Neuron (in vitro differentiated cells): ENCODE results near the gene HTR2B.
"Not testable (repeated sequence)": the region's sequence is repeated elsewhere in the genome, so short reads cannot be mapped to it uniquely, and the experiment has no call there.

Source experiments
- H2AFZ ChIP-seq: one replicate; pipeline ENCODE4 v1.6.1; 2013; ENCODE audit warnings: low read depth, mild to moderate bottlenecking, inconsistent platforms, low read length, moderate library complexity
- H3K27me3 ChIP-seq: one replicate; pipeline ENCODE4 v1.6.1; 2013; ENCODE audit warnings: low read length; ENCODE audit not compliant: insufficient read depth
- H3K36me3 ChIP-seq: one replicate; pipeline ENCODE4 v1.6.1; 2013; ENCODE audit warnings: low read length; ENCODE audit not compliant: insufficient read depth
- H3K4me1 ChIP-seq: one replicate; pipeline ENCODE4 v1.6.1; 2013; ENCODE audit warnings: low read length; ENCODE audit not compliant: insufficient read depth
- H3K4me3 ChIP-seq: 2 replicates; pipeline ENCODE4 v1.5.1; 2013; ENCODE audit warnings: mild to moderate bottlenecking, low read length, moderate library complexity
- H3K9me3 ChIP-seq: one replicate; pipeline ENCODE4 v1.6.1; 2013; ENCODE audit warnings: low read length

HTR2B gene

GRCh38 chr2:231100321-231100720 is 24.5 kb downstream of the HTR2B start:
- H3K27me3 ChIP-seq: not testable (repeated sequence)
- H3K36me3 ChIP-seq: peaks cover 18% of the 10 kb centered on the region

GRCh38 chr2:231099918-231100317 is 24.9 kb downstream of the HTR2B start:
- Histone ChIP-seq H2AFZ (no peak overlapping the region), H3K4me3 (no peak overlapping the region), H3K9me3 (peaks cover 9% of the 10 kb centered on the region), H3K27me3 (no peaks in the 10 kb centered on the region), H3K4me1 (peaks cover 4% of the 10 kb centered on the region), H3K36me3 (peaks cover 20% of the 10 kb centered on the region)

More at GRCh38 chr2:231100321-231100720, 24.5 kb downstream of the HTR2B start:
- not testable (repeated sequence) for H3K9me3 ChIP-seq, H3K4me3 ChIP-seq, H3K4me1 ChIP-seq, H2AFZ ChIP-seq

- Histone ChIP-seq H3K9me3 (peaks cover 9% of the 10 kb centered on the region), H3K36me3 (peaks cover 47% of the 10 kb centered on the region)
These were observed 30.0 kb downstream of the HTR2B start for GRCh38 chr2:231094736-231095346.

GRCh38 chr2:231093933-231094332 is 30.9 kb downstream of the HTR2B start:
- Histone ChIP-seq H3K27me3 (no peaks in the 10 kb centered on the region), H3K4me3 (no peak overlapping the region), H3K4me1 (peaks cover 4% of the 10 kb centered on the region), H2AFZ (no peak overlapping the region), H3K9me3 (peaks cover under 1% of the 10 kb centered on the region), H3K36me3 (peaks cover 45% of the 10 kb centered on the region)

More at GRCh38 chr2:231094736-231095346, 30.0 kb downstream of the HTR2B start:
- Histone ChIP-seq H3K27me3 (no peaks in the 10 kb centered on the region), H3K4me1 (peaks cover 4% of the 10 kb centered on the region), H2AFZ (no peak overlapping the region), H3K4me3 (no peak overlapping the region)

GRCh38 chr2:231088754-231089153 is 36.1 kb downstream of the HTR2B start:
- no peaks in the 10 kb centered on the region for H3K27me3 ChIP-seq
- no peaks in the 10 kb centered on the region for H3K4me1 ChIP-seq
- H2AFZ ChIP-seq: no peak overlapping the region
- no peaks in the 10 kb centered on the region for H3K9me3 ChIP-seq
- H3K36me3 ChIP-seq: peaks cover 79% of the 10 kb centered on the region
- no peak overlapping the region for H3K4me3 ChIP-seq

- H3K4me3 ChIP-seq: no peak overlapping the region
- no peaks in the 10 kb centered on the region for H3K9me3 ChIP-seq
- H3K4me1 ChIP-seq: no peaks in the 10 kb centered on the region
- no peak overlapping the region for H2AFZ ChIP-seq
- H3K27me3 ChIP-seq: no peaks in the 10 kb centered on the region
- H3K36me3 ChIP-seq: peaks cover 89% of the 10 kb centered on the region
These were observed 40.3 kb downstream of the HTR2B start for GRCh38 chr2:231084565-231084964.

GRCh38 chr2:231069379-231070054 is 55.3 kb downstream of the HTR2B start:
- Histone ChIP-seq H3K4me1 (no peaks in the 10 kb centered on the region), H3K9me3 (no peaks in the 10 kb centered on the region), H3K27me3 (no peaks in the 10 kb centered on the region), H3K36me3 (peaks cover 71% of the 10 kb centered on the region), H3K4me3 (no peak overlapping the region), H2AFZ (no peak overlapping the region)

GRCh38 chr2:231068525-231069222 is 56.2 kb downstream of the HTR2B start:
- Histone ChIP-seq H3K36me3 (peaks cover 75% of the 10 kb centered on the region), H3K4me3 (no peak overlapping the region), H2AFZ (no peak overlapping the region), H3K27me3 (no peaks in the 10 kb centered on the region), H3K4me1 (no peaks in the 10 kb centered on the region), H3K9me3 (no peaks in the 10 kb centered on the region)

- not testable (repeated sequence) for H3K27me3 ChIP-seq, H2AFZ ChIP-seq, H3K4me1 ChIP-seq, H3K4me3 ChIP-seq, H3K9me3 ChIP-seq
- peaks cover 78% of the 10 kb centered on the region for H3K36me3 ChIP-seq
These were observed 57.3 kb downstream of the HTR2B start for GRCh38 chr2:231067531-231067930.

GRCh38 chr2:231065966-231066365 is 58.9 kb downstream of the HTR2B start:
- no peak overlapping the region for H3K4me3 ChIP-seq
- no peaks in the 10 kb centered on the region for H3K9me3 ChIP-seq
- no peaks in the 10 kb centered on the region for H3K27me3 ChIP-seq
- no peaks in the 10 kb centered on the region for H3K4me1 ChIP-seq
- H3K36me3 ChIP-seq: peaks cover 83% of the 10 kb centered on the region
- H2AFZ ChIP-seq: no peak overlapping the region

GRCh38 chr2:231063347-231063746 is 61.5 kb downstream of the HTR2B start:
- Histone ChIP-seq H3K27me3 (no peaks in the 10 kb centered on the region), H3K4me1 (peaks cover 13% of the 10 kb centered on the region), H3K36me3 (peaks cover 66% of the 10 kb centered on the region), H2AFZ (no peak overlapping the region), H3K4me3 (no peak overlapping the region), H3K9me3 (no peaks in the 10 kb centered on the region)

GRCh38 chr2:231062776-231063175 is 62.1 kb downstream of the HTR2B start:
- Histone ChIP-seq H3K36me3 (peaks cover 60% of the 10 kb centered on the region), H3K27me3 (no peaks in the 10 kb centered on the region), H3K4me3 (no peak overlapping the region), H2AFZ (no peak overlapping the region), H3K4me1 (peaks cover 18% of the 10 kb centered on the region), H3K9me3 (no peaks in the 10 kb centered on the region)

GRCh38 chr2:231059756-231060155 is 65.1 kb downstream of the HTR2B start:
- no peaks in the 10 kb centered on the region for H3K27me3 ChIP-seq
- no peak overlapping the region for H2AFZ ChIP-seq
- H3K4me3 ChIP-seq: no peak overlapping the region
- H3K4me1 ChIP-seq: peaks cover 23% of the 10 kb centered on the region
- H3K9me3 ChIP-seq: no peaks in the 10 kb centered on the region
- H3K36me3 ChIP-seq: peaks cover 38% of the 10 kb centered on the region
